GM18511 (cell line): ENCODE data around the gene CDC42SE1.

Source experiments
- ATAC-seq: cut with Tn5 transposase; IDR thresholded peaks from one replicate; pipeline ENCODE4 v1.9.1; 2021; ENCODE audit warnings: mild to moderate bottlenecking, moderate library complexity; ENCODE audit not compliant: unreplicated experiment

Gene CDC42SE1

GRCh38 chr1:151009674-151010345 is 49.6 kb downstream of the CDC42SE1 start:
- ATAC-seq: no peak

DNA sequence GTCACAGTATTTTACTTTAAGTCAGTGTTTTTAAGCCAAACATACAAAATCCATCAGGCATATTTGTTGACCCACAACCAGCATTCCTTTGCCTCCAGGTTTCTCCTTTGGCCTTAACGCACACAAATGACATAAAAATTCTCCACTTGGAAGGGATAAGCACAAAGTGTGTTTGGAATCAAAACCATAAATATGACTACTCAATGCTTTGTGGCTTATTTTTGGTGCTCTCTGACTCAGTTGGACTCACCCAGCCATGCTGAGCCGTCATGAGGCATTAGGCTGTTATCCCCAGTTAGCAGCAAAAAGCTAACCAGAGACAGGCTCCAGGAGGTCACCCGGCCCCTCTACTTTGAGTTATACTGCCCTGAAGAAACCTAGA is 50.2 kb downstream of the CDC42SE1 start:
- ATAC-seq: no peak

GRCh38 chr1:151008244-151009205 is 50.9 kb downstream of the CDC42SE1 start, which contains the start of gene PRUNE1:
Gene PRUNE1 (plus strand): TSS chr1:151008449. CDS start chr1:151008633, 184 bp downstream.
- ATAC-seq: peak; percentile 67

DNA sequence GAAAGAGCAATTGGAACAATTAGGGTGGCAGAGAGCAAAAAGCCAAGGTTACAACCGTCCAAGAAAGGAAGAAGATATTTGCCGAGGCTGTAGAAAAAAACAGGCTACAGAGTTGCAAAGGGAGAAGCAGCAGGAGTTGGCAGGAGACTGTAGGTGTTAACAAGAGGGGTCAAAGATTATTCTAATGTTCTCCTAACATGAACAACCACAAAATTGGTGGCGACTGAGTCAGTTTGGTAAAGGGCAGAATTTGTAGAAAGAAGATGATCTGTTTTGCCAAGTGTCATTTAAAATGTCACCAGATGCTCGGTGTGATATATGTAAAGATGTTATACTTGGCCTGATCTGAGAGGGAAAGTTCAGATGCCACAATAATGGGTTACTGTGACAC is 51.6 kb downstream of the CDC42SE1 start:
- ATAC-seq: no peak

DNA sequence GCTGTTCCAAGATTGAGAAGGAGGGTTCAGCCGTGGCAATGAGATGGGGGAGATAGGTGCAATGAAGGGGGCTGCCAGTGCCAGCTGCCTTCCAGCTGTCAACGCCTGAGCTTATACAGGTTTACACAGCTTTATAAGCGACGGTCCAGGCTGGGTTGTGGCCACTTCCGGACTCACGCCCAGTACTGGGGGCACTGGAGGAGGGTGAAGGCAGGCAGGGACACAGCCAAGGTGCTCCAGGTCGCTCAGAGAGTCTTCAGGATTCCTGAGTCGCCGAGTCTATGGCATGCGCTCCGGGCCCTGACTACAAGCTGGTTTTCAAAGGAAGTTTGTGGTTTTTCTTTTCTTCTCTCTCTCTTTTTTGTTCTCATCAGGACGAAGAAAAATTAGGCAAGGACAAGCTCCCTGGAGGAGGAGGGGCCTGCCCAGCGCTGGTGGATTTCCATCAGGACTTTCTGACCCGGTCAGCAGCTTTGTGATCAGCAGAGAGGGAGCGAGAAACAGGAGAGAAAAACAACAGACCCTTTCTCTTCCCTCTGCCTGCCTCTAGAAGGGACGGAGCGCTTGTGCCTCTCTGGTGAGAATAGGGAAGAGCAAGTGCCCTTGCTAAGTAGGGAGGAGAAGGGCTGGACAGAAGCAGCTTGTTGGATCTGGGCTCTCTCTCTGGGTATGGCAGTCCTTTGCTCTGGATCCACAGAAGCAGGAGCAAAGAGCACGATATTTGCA is 52.9 kb downstream of the CDC42SE1 start, which contains the start of gene MINDY1:
TSS of gene MINDY1 (minus strand) at position 576 of the 726 bp plus-strand sequence. CDS start 4,285 bp downstream, outside the sequence.
- peak; percentile 47 for ATAC-seq

GRCh38 chr1:151005729-151006319 is 53.6 kb downstream of the CDC42SE1 start:
- no peak for ATAC-seq

DNA sequence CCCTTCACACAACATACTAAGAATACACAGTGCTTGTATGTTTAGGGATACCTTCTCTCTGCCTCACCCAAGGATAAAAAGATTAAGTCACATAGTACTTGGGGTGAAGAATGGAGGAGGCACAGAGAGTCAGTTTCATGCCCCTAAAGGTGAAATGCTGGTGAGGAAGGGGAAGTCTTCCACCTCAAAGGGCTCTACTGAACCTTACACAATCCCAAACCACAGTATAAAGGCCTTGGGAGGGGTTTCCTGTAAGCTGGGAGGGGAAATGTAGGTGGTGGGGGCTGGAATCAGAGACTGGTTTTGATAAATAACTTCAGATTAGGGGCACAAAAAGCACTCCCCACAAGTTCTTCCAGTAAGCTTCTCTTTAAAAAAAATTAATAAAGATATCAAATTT is 56.2 kb downstream of the CDC42SE1 start:
- no peak for ATAC-seq

DNA sequence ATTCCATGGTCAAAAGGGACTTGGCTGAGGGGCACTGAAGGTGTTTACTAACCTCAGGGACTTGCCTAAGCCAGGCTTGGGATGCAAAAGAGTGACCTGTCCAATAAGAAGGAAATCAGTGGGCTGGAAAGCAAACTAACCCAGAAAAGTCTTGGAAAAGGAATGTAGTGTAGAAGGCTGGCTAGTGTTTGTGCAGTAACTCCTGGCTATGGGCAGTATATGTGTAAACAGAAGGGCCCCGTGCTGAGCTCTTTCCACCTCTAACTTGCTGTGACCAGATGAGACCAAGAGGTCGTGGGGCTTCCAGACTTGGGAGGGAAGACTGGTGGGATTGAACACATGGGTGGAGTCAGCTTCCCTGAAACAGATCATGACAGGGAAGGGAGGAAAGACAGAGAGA is 56.8 kb downstream of the CDC42SE1 start:
- ATAC-seq: no peak

DNA sequence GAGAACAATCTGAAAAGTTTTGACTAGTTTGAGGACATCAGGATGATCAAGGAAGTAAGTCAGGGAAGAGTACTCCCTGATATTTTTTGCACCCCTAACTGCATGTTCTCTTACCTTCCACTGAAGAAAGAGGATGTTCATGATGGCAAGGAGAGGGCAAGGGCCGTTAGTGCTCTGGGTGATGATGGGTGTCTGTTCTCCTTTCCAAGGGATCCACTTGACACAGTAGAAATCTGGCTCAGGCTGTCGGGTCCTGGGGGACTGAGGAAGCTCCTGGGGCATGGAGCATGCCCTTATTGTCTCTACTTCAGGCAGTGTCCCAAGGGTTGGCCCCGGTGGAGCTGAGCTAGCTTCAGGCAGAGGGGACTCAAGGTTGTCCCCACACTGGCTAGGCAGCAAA is 57.4 kb downstream of the CDC42SE1 start:
- ATAC-seq: no peak

- no peak for ATAC-seq
These were observed 57.8 kb downstream of the CDC42SE1 start for GRCh38 chr1:151001602-151002001.
